H9 (cell line): Measurements from ENCODE around the gene ATP6AP1. TPM values are rescaled to one million over a fixed set of nuclear protein-coding genes. Genes with fewer than 3 reads are reported as not detected.
A peak's percentile ranks its signal among the peaks of the same experiment; 100 is the strongest.

Experiments
- DNase-seq: peaks from one replicate; pipeline ENCODE4 v3.0.0-alpha.2; 2017
- H2AFZ ChIP-seq: one replicate; pipeline ENCODE4 v1.6.1; 2013; ENCODE audit warnings: mild to moderate bottlenecking, low read length, control low read depth, moderate library complexity
- H2AK5ac ChIP-seq: 2 replicates; pipeline ENCODE4 v1.6.1; 2013; ENCODE audit warnings: low read length, control low read depth, mixed read lengths; ENCODE audit not compliant: insufficient read length
- H2BK120ac ChIP-seq: one replicate; pipeline ENCODE4 v1.6.1; 2013; ENCODE audit warnings: low read depth, mild to moderate bottlenecking, low read length, control low read depth, inconsistent platforms; ENCODE audit not compliant: poor library complexity, severe bottlenecking
- H2BK12ac ChIP-seq: 2 replicates; pipeline ENCODE4 v1.6.1; 2013; ENCODE audit warnings: low read length, control low read depth, mixed read lengths, low read depth; ENCODE audit not compliant: insufficient read length
- H2BK15ac ChIP-seq: 2 replicates; pipeline ENCODE4 v1.6.1; 2013; ENCODE audit warnings: low read depth, low read length, control low read depth
- H2BK20ac ChIP-seq: one replicate; pipeline ENCODE4 v1.6.1; 2013; ENCODE audit warnings: low read depth, mild to moderate bottlenecking, low read length, control low read depth, inconsistent platforms; ENCODE audit not compliant: poor library complexity, severe bottlenecking
- H2BK5ac ChIP-seq: 2 replicates; pipeline ENCODE4 v1.6.1; 2013; ENCODE audit warnings: low read length, control low read depth, mixed read lengths; ENCODE audit not compliant: insufficient read length
- H3K14ac ChIP-seq: 2 replicates; pipeline ENCODE4 v1.6.1; 2013; ENCODE audit warnings: low read length, control low read depth; ENCODE audit not compliant: insufficient read depth
- H3K18ac ChIP-seq: 2 replicates; pipeline ENCODE4 v1.6.1; 2013; ENCODE audit warnings: low read depth, mild to moderate bottlenecking, mixed read lengths, low read length, control low read depth; ENCODE audit not compliant: insufficient read length
- H3K23ac ChIP-seq: 2 replicates; pipeline ENCODE4 v1.6.1; 2013; ENCODE audit warnings: low read length, control low read depth, mixed read lengths, low read depth; ENCODE audit not compliant: insufficient read length
- H3K23me2 ChIP-seq: 2 replicates; pipeline ENCODE4 v1.6.1; 2013; ENCODE audit warnings: low read depth, mild to moderate bottlenecking, mixed read lengths, low read length, control low read depth; ENCODE audit not compliant: insufficient read length, poor library complexity, severe bottlenecking
- H3K27ac ChIP-seq: 2 replicates; pipeline ENCODE4 v1.5.1; 2013; ENCODE audit warnings: low read length, control low read depth, mixed read lengths, low read depth; ENCODE audit not compliant: insufficient read length
- H3K27me3 ChIP-seq: 2 replicates; pipeline ENCODE4 v1.6.1; 2013; ENCODE audit warnings: low read length, control low read depth, inconsistent platforms; ENCODE audit not compliant: insufficient read depth
- H3K4ac ChIP-seq: 2 replicates; pipeline ENCODE4 v1.6.1; 2013; ENCODE audit warnings: low read depth, mild to moderate bottlenecking, control low read depth, inconsistent platforms, low read length, moderate library complexity
- H3K4me1 ChIP-seq: 2 replicates; pipeline ENCODE4 v1.6.1; 2013; ENCODE audit warnings: low read length, control low read depth, inconsistent platforms; ENCODE audit not compliant: insufficient read depth
- H3K4me2 ChIP-seq: 2 replicates; pipeline ENCODE4 v1.6.1; 2013; ENCODE audit warnings: low read length, control low read depth, mixed read lengths; ENCODE audit not compliant: insufficient read length, insufficient read depth
- H3K56ac ChIP-seq: 2 replicates; pipeline ENCODE4 v1.6.1; 2013; ENCODE audit warnings: low read depth, mild to moderate bottlenecking, mixed read lengths, low read length, control low read depth; ENCODE audit not compliant: insufficient read length
- H3K79me1 ChIP-seq: 2 replicates; pipeline ENCODE4 v1.6.1; 2013; ENCODE audit warnings: low read depth, mild to moderate bottlenecking, moderate library complexity, low read length, control low read depth, inconsistent platforms; ENCODE audit not compliant: insufficient read depth, poor library complexity, severe bottlenecking
- H3K79me2 ChIP-seq: 2 replicates; pipeline ENCODE4 v1.6.1; 2013; ENCODE audit warnings: low read length, control low read depth, inconsistent platforms; ENCODE audit not compliant: insufficient read depth
- H3K9ac ChIP-seq: 2 replicates; pipeline ENCODE4 v1.6.1; 2013; ENCODE audit warnings: low read length, control low read depth, mixed read lengths; ENCODE audit not compliant: insufficient read length; ENCODE audit errors: extremely low read depth
- H3K9me3 ChIP-seq: one replicate; pipeline ENCODE4 v1.6.1; 2013; ENCODE audit warnings: low read depth, low read length, inconsistent platforms; ENCODE audit not compliant: control insufficient read depth
- H3T11ph ChIP-seq: one replicate; pipeline ENCODE4 v1.6.1; 2013; ENCODE audit warnings: mild to moderate bottlenecking, low read length, control low read depth, inconsistent platforms
- H4K20me1 ChIP-seq: one replicate; pipeline ENCODE4 v1.6.1; 2013; ENCODE audit not compliant: control insufficient read depth, insufficient read length, insufficient read depth
- H4K5ac ChIP-seq: 2 replicates; pipeline ENCODE4 v1.6.1; 2013; ENCODE audit warnings: low read depth, mild to moderate bottlenecking, mixed read lengths, low read length, control low read depth; ENCODE audit not compliant: insufficient read length
- H4K8ac ChIP-seq: replicated peaks from 2 replicates; pipeline ENCODE4 v1.6.1; 2013; ENCODE audit warnings: low read length, control low read depth, mixed read lengths, low read depth; ENCODE audit not compliant: insufficient read length
- H4K91ac ChIP-seq: 2 replicates; pipeline ENCODE4 v1.6.1; 2013; ENCODE audit warnings: low read depth, mild to moderate bottlenecking, moderate library complexity, mixed read lengths, low read length, control low read depth; ENCODE audit not compliant: insufficient read length
- H3K27ac Mint-ChIP-seq, 3 experiments: 2 replicates in 2 of 3; 3 replicates in 1 of 3; pipeline ENCODE4 v1.8.0; 2020 to 2021; ENCODE audit warnings: mixed read lengths in 3 of 3, mild to moderate bottlenecking in 1 of 3, moderate library complexity in 1 of 3
- H3K27me3 Mint-ChIP-seq: 2 replicates; pipeline ENCODE4 v1.8.0; 2021; ENCODE audit warnings: low read depth, mild to moderate bottlenecking, moderate library complexity, mixed read lengths
- H3K36me3 Mint-ChIP-seq, 3 experiments: 2 replicates in 2 of 3; 3 replicates in 1 of 3; pipeline ENCODE4 v1.8.0; 2020 to 2021; ENCODE audit warnings: low read depth in 3 of 3, mixed read lengths in 3 of 3; ENCODE audit not compliant: insufficient read depth in 1 of 3
- H3K4me1 Mint-ChIP-seq, 2 experiments: 2 replicates each; pipeline ENCODE4 v1.8.0; 2020; ENCODE audit warnings: mixed read lengths in 2 of 2
- H3K4me3 Mint-ChIP-seq, 2 experiments: 2 replicates in 1 of 2; 3 replicates in 1 of 2; pipeline ENCODE4 v1.8.0; 2020 to 2021; ENCODE audit warnings: mild to moderate bottlenecking in 2 of 2, mixed read lengths in 2 of 2, moderate library complexity in 1 of 2
- H3K9me3 Mint-ChIP-seq, 2 experiments: 2 replicates in 1 of 2; 3 replicates in 1 of 2; pipeline ENCODE4 v1.8.0; 2020; ENCODE audit warnings: mild to moderate bottlenecking in 2 of 2, mixed read lengths in 2 of 2, moderate library complexity in 1 of 2
- CTCF ChIP-seq: fragments of 200-600 bp; sonication (generic); conservative IDR thresholded peaks from 3 replicates; pipeline ENCODE4 v1.8.0; 2021; ENCODE audit warnings: antibody characterized with exemption, mild to moderate bottlenecking
- WGBS: extraction: QIAGEN DNeasy Blood & Tissue Kit; methylation state at CpG from one replicate; pipeline ENCODE4 v1.1.7; 2013; ENCODE audit warnings: missing lambda C conversion rate, low lambda C conversion rate, mixed read lengths; ENCODE audit not compliant: insufficient read length; ENCODE audit errors: extremely low coverage; 5-methylcytosine and 5-hydroxymethylcytosine counted together
- total RNA-seq: library from RNA; stranded (reverse); gene quantifications from 2 replicates; pipeline ENCODE4 v1.2.1, GENCODE V29; 2021

The ATP6AP1 gene
- total RNA-seq, 1 experiment from 2014 or later, result 45.6 TPM

- H4K20me1 ChIP-seq, result no peaks in the 10 kb centered on the region
- H3K36me3 Mint-ChIP-seq, result peaks cover 30 to 49% (median 38%) of the 10 kb centered on the region in 3 experiments
Measured at GRCh38 chrX:154402622-154403127, 25.8 kb upstream of the ATP6AP1 start.

More at GRCh38 chrX:154402622-154403127, 25.8 kb upstream of the ATP6AP1 start:
- Mint-ChIP-seq H3K27ac (peak overlapping the region in 1 of 3 experiments; percentile 89; a peak in 2 of 7 replicates), H3K9me3 (peaks cover 77 to 80% of the 10 kb centered on the region in 2 experiments), H3K4me1 (peaks cover 0 to 15% of the 10 kb centered on the region in 2 experiments; a peak in 2 of 4 replicates), H3K27me3 (peaks cover 5% of the 10 kb centered on the region), H3K4me3 (no peak overlapping the region)
- Histone ChIP-seq H3K23me2 (peaks cover 10% of the 10 kb centered on the region), H2BK12ac (no peak overlapping the region), H3K23ac (no peak overlapping the region), H3K4me2 (no peak overlapping the region), H3K27ac (no peak overlapping the region), H3K9me3 (peaks cover 33% of the 10 kb centered on the region), H4K91ac (no peak overlapping the region), H3K4ac (no peak overlapping the region), H4K5ac (no peak overlapping the region), H3K4me1 (no peaks in the 10 kb centered on the region), H3K27me3 (no peaks in the 10 kb centered on the region), H2BK5ac (no peak overlapping the region), H2BK120ac (no peak overlapping the region), H2AK5ac (no peak overlapping the region), H4K8ac (no peak overlapping the region), H2BK15ac (no peak overlapping the region), H3T11ph (no peak overlapping the region), H2BK20ac (no peak overlapping the region), H3K56ac (no peak overlapping the region), H3K79me2 (peaks cover 3% of the 10 kb centered on the region; the same call in 1 of the 2 replicates), H3K79me1 (no peaks in the 10 kb centered on the region), H3K14ac (no peak overlapping the region; the same call in 1 of the 2 replicates), H3K9ac (no peak overlapping the region), H3K18ac (no peak overlapping the region), H2AFZ (no peak overlapping the region)
- no peak for DNase-seq
- WGBS, result no CpG with 5 or more reads among the region's 19 CpGs
- TF ChIP-seq CTCF, result no peak
